Measurements from ENCODE around the gene SAC3D1. TPM values are rescaled to one million over a fixed set of nuclear protein-coding genes. Genes with fewer than 3 reads are reported as not detected.

The SAC3D1 gene
- total RNA-seq, 2 donors from 2014 or later: 5.4 to 6.8 TPM

DNA sequence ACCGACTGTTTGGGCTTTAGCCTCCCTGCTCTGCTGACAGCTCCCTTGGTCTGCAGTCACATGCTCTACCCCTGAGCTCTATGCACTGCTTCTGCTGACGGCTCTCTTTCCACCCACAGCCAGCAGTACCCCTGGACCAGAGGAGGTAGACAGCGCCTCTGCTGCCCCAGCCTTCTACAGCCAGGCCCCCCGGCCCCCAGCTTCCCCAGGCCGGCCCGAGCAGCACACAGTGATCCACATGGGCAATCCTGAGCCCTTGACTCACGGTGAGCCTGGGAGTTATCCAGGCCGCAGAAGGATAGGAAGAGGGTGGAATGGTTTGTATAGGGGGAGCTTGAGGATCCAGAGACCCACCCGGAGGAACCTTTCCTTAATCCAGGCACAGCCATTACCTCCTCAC, 45.8 kb downstream of the SAC3D1 start:
- Histone ChIP-seq H3K36me3 (peaks cover 24% of the 10 kb centered on the region), H3K4me1 (peaks cover 0 to 24% of the 10 kb centered on the region in 2 donors), H3K27ac (no peak overlapping the region), H3K27me3 (no peaks in the 10 kb centered on the region), H3K9me3 (no peaks in the 10 kb centered on the region), H3K4me3 (no peak overlapping the region)
- TF ChIP-seq, protein P1, sequence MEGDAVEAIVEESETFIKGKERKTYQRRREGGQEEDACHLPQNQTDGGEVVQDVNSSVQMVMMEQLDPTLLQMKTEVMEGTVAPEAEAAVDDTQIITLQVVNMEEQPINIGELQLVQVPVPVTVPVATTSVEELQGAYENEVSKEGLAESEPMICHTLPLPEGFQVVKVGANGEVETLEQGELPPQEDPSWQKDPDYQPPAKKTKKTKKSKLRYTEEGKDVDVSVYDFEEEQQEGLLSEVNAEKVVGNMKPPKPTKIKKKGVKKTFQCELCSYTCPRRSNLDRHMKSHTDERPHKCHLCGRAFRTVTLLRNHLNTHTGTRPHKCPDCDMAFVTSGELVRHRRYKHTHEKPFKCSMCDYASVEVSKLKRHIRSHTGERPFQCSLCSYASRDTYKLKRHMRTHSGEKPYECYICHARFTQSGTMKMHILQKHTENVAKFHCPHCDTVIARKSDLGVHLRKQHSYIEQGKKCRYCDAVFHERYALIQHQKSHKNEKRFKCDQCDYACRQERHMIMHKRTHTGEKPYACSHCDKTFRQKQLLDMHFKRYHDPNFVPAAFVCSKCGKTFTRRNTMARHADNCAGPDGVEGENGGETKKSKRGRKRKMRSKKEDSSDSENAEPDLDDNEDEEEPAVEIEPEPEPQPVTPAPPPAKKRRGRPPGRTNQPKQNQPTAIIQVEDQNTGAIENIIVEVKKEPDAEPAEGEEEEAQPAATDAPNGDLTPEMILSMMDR (IDR thresholded peaks at IDR 0.05): no peak
- DNase-seq (ENCODE audit: low spot score): no peak

DNA sequence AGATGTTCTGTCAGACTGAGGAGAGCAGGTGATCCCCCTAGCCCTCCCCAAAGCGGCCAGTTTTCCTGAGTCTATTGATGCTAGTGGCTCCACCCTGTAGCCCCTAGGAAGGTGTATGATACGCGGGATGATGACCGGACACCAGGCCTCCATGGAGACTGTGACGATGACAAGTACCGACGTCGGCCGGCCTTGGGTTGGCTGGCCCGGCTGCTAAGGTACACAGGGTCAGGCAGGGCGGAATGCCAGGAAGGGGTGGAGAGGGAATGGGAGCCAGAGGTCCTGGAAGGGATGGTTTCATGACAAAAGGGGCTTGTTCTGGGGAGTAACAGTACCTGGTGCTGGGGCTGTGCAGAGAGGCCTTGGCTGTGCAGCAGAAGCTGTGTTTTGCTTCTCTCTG, 46.2 kb downstream of the SAC3D1 start:
- Histone ChIP-seq H3K4me1 (peaks cover 0 to 24% of the 10 kb centered on the region in 2 donors), H3K9me3 (no peaks in the 10 kb centered on the region), H3K27me3 (no peaks in the 10 kb centered on the region), H3K4me3 (no peak overlapping the region), H3K27ac (no peak overlapping the region), H3K36me3 (peaks cover 24% of the 10 kb centered on the region)
- TF ChIP-seq, protein P1 (IDR thresholded peaks at IDR 0.05): no peak
- DNase-seq (ENCODE audit: low spot score): no peak

DNA sequence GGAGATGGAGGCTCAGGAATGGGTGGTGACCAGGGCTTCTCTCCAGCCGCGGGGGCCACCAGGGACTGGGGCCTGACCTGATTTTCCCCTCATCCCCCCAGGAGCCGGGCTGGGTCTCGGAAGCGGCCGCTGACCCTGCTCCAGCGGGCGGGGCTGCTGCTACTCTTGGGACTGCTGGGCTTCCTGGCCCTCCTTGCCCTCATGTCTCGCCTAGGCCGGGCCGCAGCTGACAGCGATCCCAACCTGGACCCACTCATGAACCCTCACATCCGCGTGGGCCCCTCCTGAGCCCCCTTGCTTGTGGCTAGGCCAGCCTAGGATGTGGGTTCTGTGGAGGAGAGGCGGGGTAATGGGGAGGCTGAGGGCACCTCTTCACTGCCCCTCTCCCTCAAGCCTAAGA, 46.8 kb downstream of the SAC3D1 start:
- Histone ChIP-seq H3K36me3 (peaks cover 24% of the 10 kb centered on the region), H3K4me3 (no peak overlapping the region), H3K27ac (no peak overlapping the region), H3K4me1 (peaks cover 0 to 24% of the 10 kb centered on the region in 2 donors), H3K9me3 (no peaks in the 10 kb centered on the region), H3K27me3 (no peaks in the 10 kb centered on the region)
- TF ChIP-seq, protein P1 (IDR thresholded peaks at IDR 0.05): no peak
- no peak for DNase-seq (ENCODE audit: low spot score)

DNA sequence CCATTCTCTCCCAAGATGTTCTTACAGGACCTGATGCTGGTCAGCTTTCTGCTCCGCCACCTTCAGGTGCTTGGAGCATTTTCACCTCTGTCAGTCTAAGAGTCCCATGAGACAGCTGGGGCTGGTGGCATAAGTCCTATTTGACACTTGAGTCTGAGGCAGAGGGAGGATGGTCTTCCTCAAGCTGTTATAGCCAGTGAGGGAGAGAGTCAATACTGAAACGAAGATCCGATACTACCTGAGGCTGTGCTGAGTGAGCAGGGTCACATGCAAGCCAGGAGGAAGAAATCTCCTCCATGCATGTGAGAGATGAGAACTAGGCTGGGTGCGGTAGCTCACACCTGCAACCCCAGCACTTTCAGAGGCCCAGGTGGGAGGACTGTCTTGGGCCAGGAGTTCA, 48.6 kb downstream of the SAC3D1 start:
- Histone ChIP-seq H3K9me3 (no peaks in the 10 kb centered on the region), H3K27me3 (no peaks in the 10 kb centered on the region), H3K4me1 (peaks cover 0 to 12% of the 10 kb centered on the region in 2 donors), H3K27ac (no peak overlapping the region), H3K4me3 (no peak overlapping the region), H3K36me3 (peaks cover 24% of the 10 kb centered on the region)
- TF ChIP-seq, protein P1 (IDR thresholded peaks at IDR 0.05): no peak
- no peak for DNase-seq (ENCODE audit: low spot score)

DNA sequence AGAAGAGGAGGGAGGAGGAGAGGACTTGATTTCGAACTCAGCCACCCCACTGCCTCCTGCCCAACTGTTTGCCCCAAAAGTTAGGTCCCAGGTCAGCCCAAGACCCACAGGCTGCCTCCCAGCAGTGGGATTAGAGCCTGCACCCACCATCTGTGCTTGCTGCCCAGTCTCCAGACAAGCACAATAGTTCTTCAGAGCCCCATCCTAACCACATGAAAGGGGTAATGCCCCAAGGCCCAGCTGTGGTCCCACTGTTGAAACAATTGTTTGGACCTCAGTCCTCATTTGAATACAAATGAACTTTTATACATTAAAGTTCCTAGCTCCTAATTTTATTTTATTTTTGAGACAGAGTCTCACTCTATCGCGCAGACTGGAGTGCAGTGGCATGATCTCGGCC, 49.6 kb downstream of the SAC3D1 start:
- Histone ChIP-seq H3K27ac (no peak overlapping the region), H3K36me3 (peaks cover 24% of the 10 kb centered on the region), H3K27me3 (no peaks in the 10 kb centered on the region), H3K4me3 (no peak overlapping the region), H3K9me3 (no peaks in the 10 kb centered on the region), H3K4me1 (peaks cover 0 to 5% of the 10 kb centered on the region in 2 donors)
- TF ChIP-seq, protein P1 (IDR thresholded peaks at IDR 0.05): no peak
- no peak for DNase-seq (ENCODE audit: low spot score)

Small RNA genes lying within 50 kb of the gene (microRNA-seq; reads per million reads assigned to microRNA genes)
- gene MIR6879 (ENCODE audit: borderline number of aligned reads in 2 of 2, borderline replicate concordance in 1 of 2): 0 to 0.71 reads per million in 2 donors

Other genes with a start within 250 kb of the SAC3D1 start
- 10 to 100 TPM; 19.4 to 20.4 TPM for gene MAP4K2, start 238.0 kb upstream of the SAC3D1 start, total RNA-seq
- gene MEN1, start 230.7 kb upstream of the SAC3D1 start, total RNA-seq: 1 to 10 TPM; 7.2 to 9.8 TPM
- gene CDC42BPG, start 196.6 kb upstream of the SAC3D1 start, total RNA-seq: 1 to 10 TPM in 1 of 2 donors, under 1 TPM in 1; 0.33 to 1.0 TPM
- gene EHD1, start 162.6 kb upstream of the SAC3D1 start, total RNA-seq: 10 to 100 TPM; 29.5 to 34.1 TPM
- 10 to 100 TPM; 16.0 to 24.1 TPM for gene ATG2A, start 124.0 kb upstream of the SAC3D1 start, total RNA-seq
- gene PPP2R5B, start 116.5 kb upstream of the SAC3D1 start, total RNA-seq: 10 to 100 TPM; 21.5 to 23.0 TPM
- not detected for gene GPHA2, start 105.3 kb upstream of the SAC3D1 start, total RNA-seq
- not detected for gene MAJIN, start 69.1 kb upstream of the SAC3D1 start, total RNA-seq
- 1 to 10 TPM; 1.1 to 1.6 TPM for gene BATF2, start 44.2 kb upstream of the SAC3D1 start, total RNA-seq
- gene ARL2, start 27.1 kb upstream of the SAC3D1 start, total RNA-seq: 100 to 1,000 TPM; 155 to 207 TPM
- gene SNX15, start 13.8 kb upstream of the SAC3D1 start, total RNA-seq: 10 to 100 TPM; 19.4 to 21.8 TPM
- gene NAALADL1, start 17.3 kb downstream of the SAC3D1 start, total RNA-seq: 10 to 100 TPM in 1 of 2 donors, 1 to 10 TPM in 1; 6.0 to 18.9 TPM
- gene CDCA5, start 42.8 kb downstream of the SAC3D1 start, total RNA-seq: under 1 TPM; 0.16 to 0.52 TPM
- 10 to 100 TPM; 26.7 to 38.4 TPM for gene ZFPL1, start 43.0 kb downstream of the SAC3D1 start, total RNA-seq
- gene VPS51, start 55.0 kb downstream of the SAC3D1 start, total RNA-seq: 100 to 1,000 TPM in 1 of 2 donors, 10 to 100 TPM in 1; 98.5 to 147 TPM
- 100 to 1,000 TPM; 134 to 199 TPM for gene TM7SF2, start 70.7 kb downstream of the SAC3D1 start, total RNA-seq
- 10 to 100 TPM in 1 of 2 donors, 1 to 10 TPM in 1; 8.7 to 12.0 TPM for gene ZNHIT2, start 76.5 kb downstream of the SAC3D1 start, total RNA-seq
- gene FAU, start 80.9 kb downstream of the SAC3D1 start, total RNA-seq: 100 to 1,000 TPM; 361 to 585 TPM
- gene MRPL49, start 81.1 kb downstream of the SAC3D1 start, total RNA-seq: 10 to 100 TPM; 38.8 to 47.8 TPM
- gene SYVN1, start 93.3 kb downstream of the SAC3D1 start, total RNA-seq: 10 to 100 TPM; 29.1 to 52.0 TPM
- not detected for gene SPDYC, start 129.0 kb downstream of the SAC3D1 start, total RNA-seq
- 10 to 100 TPM; 89.9 to 93.0 TPM for gene CAPN1, start 140.7 kb downstream of the SAC3D1 start, total RNA-seq
- gene POLA2, start 220.8 kb downstream of the SAC3D1 start, total RNA-seq: 10 to 100 TPM in 1 of 2 donors, 1 to 10 TPM in 1; 4.5 to 12.4 TPM

Data from right atrium auricular region (tissue), 2 donors.